Right kidney (tissue), 1 donor: ENCODE data around the gene IBA57.
"Not testable (repeated sequence)": the region's sequence is repeated elsewhere in the genome, so short reads cannot be mapped to it uniquely, and the experiment has no call there.

Source experiments
- DNase-seq: peaks from one replicate; pipeline ENCODE4 v3.0.0-alpha.2; 2016

The IBA57 gene

DNA sequence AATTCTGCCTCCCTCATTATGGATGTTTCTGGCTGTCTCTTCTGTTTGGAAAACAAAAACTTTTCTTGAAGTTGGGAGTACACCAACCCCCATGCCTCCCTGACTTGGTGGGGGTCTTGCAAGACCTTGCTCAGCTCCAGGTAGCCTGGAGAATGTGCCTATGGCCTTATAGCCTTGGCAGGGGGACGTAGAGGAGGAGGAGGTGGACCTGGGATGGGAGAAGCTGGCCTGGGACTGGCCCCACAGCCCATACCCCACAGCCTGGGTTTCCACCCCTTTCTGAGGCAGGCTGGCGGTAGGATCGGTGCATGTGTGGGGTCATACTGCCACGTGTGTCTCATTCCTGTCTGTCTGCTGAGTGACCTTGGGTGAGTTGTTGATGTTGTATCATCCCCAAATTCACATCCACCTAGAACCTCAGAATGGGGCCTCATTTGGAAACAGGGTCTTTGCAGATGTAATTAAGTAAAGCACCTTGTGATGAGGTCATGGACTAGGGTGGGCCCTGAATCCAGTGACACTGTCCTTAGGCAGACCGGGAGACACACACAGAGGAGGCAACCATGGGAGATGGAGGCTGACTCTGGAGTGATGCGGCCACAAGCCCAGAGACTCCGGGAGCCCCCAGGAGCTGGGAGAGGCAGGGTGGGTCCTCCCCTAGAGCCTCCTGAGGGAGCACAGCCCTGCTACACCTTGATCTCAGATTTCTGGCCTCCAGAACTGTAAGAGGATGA is 60.7 kb downstream of the IBA57 start:
- no peak for DNase-seq

DNA sequence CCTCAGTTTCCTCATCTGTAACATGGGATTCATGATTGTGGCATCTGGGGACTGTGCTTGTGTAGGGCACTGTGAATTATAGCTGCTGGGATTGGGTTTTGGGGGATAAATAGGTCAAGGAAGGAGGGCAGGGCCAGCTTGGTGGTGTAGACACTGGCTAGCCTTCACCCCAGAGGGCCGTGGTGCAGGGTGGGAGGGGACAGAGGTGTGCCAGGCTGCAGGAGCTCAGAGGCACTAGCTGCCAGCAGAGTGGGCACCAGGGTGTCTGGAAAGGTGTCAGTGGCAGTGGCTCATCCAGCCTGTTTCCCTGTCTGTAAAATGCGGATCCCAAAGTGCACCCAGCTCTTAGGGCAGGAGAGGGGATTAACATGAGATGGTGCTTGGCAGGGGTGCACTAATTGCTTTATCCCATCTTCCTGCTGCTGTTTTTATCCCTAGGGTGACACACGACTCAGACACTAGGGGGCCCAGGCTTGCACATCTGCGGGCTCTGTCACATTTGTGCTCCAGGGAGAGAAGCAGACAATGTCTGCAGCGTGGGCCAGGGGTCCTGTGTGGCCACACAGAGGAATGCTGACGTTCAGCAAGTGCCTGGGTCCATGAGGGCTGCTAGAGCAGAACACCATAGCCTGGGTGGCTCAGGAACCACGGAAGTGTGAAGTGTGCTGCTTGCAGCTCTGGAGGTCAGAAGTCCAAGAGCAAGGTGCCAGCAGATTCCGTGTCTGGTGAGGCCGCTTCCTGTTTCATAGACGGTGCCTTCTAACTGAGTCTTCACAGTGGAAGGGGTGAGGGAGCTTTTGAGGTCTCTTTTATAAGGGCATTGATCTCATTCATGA is 61.6 kb downstream of the IBA57 start:
- DNase-seq = no peak

DNA sequence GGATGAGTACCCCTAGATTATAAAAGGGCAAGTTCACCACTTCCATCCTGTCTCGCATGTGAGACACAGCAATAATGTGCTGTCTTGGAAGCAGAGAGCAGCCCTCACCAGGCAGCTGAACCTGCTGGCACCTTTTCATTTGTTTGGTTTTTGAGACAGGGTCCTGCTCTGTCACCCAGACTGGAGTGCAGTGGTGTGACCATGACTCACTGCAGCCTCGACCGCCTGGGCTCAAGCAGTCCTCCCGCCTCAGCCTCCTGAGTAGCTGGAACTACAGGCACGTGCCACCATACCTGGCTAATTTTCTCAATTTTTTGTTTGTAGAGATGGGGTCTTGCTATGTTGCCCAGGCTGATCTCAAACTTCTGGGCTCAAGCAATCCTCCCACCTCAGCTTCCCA is 62.5 kb downstream of the IBA57 start:
- DNase-seq = not testable (repeated sequence)

DNA sequence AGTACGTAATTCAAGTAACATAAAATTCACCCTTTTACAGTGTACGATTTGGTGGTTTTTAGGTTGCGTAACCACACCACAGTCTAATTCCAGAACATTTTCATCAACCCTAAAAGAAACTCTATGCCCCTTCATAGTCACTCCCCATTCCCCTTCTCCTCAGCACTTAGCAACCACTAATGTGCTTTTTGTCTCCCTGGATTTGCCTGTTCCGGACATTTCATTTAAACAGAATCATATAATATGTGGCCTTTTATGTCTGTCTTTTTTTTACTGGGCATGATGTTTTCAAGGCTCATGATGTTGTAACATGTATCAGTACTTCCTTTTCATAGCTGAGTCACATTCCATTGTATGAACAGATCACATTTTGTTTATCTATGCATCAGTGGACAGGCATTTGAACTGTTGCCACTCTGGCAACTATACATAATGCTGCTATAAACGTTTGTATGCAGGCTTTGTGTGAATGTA is 63.0 kb downstream of the IBA57 start:
- no peak for DNase-seq

DNA sequence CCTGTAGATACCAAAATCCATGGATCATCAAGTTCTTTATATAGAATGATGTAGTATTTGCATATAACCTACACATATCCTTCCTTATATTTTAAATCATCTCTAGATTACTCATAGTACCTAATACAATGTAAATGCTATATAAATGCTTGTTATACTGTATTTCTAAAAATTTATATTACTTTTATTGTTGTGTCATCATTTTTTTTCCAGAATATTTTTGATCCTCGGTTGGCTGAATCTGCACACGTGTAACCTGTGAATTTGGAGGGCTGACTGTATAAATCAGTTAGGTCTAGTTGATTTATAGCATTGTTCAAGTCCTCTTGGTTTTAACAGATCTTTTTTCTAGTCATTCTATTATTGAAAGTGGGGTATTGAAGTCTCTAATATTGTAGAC is 65.6 kb downstream of the IBA57 start:
- no peak for DNase-seq
